SH-SY5Y (cell line): Measurements from ENCODE around the gene UBR7.

Experiments used
- GATA2 ChIP-seq: IDR thresholded peaks from 2 replicates; pipeline ENCODE4 v1.6.1; 2011; ENCODE audit warnings: mild to moderate bottlenecking, low read depth, low read length
- GATA3 ChIP-seq: IDR thresholded peaks from 2 replicates; pipeline ENCODE4 v1.6.1; 2011; ENCODE audit warnings: low read depth, mild to moderate bottlenecking, low read length, moderate library complexity

DNA sequence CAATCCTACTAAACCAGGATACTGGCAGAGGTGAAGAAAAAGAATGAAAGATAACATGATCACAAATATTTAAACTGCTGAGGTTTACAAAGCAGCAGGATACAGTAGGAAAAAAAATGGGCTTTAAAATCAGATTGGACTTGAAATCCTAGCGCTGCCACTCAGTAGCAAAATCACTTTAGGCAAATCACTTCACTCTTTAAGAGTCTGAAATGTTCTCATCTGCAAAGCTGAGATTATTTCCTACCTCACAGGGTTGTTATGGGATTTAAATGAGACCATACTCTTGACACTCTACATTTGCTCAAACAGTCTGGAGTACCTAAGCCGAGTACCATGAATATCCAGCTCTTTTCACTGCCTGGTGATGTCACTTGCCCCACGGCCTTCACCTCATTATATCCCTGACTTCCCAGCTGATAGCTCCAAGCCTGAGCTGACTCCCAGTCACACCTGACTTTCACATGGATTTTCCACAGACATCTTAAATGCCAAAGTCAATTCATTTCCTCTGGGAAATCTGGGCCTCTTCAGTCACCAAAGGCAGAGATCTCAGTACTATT is 60.2 kb downstream of the UBR7 start:
- no peak for TF ChIP-seq GATA3
- no peak for TF ChIP-seq GATA2
